OCI-LY7 (cell line): ENCODE measurements around the gene GCAT. TPM values are rescaled to one million over a fixed set of nuclear protein-coding genes. Genes with fewer than 3 reads are reported as not detected.

Source experiments
- BruUV-seq: library from RNA; stranded (reverse); fragments of 400-500 nt; replicated peaks from 2 replicates; lab custom pipeline; 2021; lab: Mats Ljungman, UMichigan
- CTCF ChIA-PET: fragments of 300-600 bp; sonication (Branson Sonifier 250); formaldehyde crosslinking; loops from one replicate; lab custom pipeline; 2022; ENCODE audit warnings: antibody characterized with exemption; ENCODE audit not compliant: unreplicated experiment; lab: Charles Lee
- POLR2A ChIA-PET: fragments of 300-600 bp; sonication (Branson Sonifier 250); formaldehyde crosslinking; loops from one replicate; lab custom pipeline; 2022; ENCODE audit warnings: antibody characterized with exemption; lab: Charles Lee
- DNase-seq: peaks from one replicate; pipeline ENCODE4 v3.0.0-alpha.2; 2015; ENCODE audit warnings: low spot score
- H2AFZ ChIP-seq: fragments of 200-600 bp; sonication (generic), shearing (Covaris generic); 2 replicates; pipeline ENCODE4 v1.6.1; 2014; ENCODE audit warnings: mild to moderate bottlenecking, antibody characterized with exemption, low read length, moderate library complexity
- H3K27ac ChIP-seq: fragments of 200-600 bp; sonication (generic); 2 replicates; pipeline ENCODE4 v1.5.1; 2014; ENCODE audit warnings: mixed run types, low read depth, mild to moderate bottlenecking, moderate library complexity, low read length, inconsistent platforms; ENCODE audit not compliant: poor library complexity, severe bottlenecking
- H3K36me3 ChIP-seq: fragments of 200-600 bp; sonication (generic); 2 replicates; pipeline ENCODE4 v1.6.1; 2014; ENCODE audit warnings: mild to moderate bottlenecking, antibody characterized with exemption, low read length, moderate library complexity, mixed read lengths; ENCODE audit not compliant: insufficient read depth
- H3K4me1 ChIP-seq: fragments of 200-600 bp; sonication (generic); 2 replicates; pipeline ENCODE4 v1.5.1; 2014; ENCODE audit warnings: mild to moderate bottlenecking, low read length; ENCODE audit not compliant: insufficient read depth, poor library complexity, severe bottlenecking
- H3K4me2 ChIP-seq: fragments of 200-600 bp; sonication (generic); 2 replicates; pipeline ENCODE4 v1.6.1; 2014; ENCODE audit warnings: mild to moderate bottlenecking, low read length
- H3K4me3 ChIP-seq: fragments of 200-600 bp; sonication (generic); 2 replicates; pipeline ENCODE4 v1.5.1; 2014; ENCODE audit warnings: mild to moderate bottlenecking, low read depth, low read length; ENCODE audit not compliant: poor library complexity, severe bottlenecking
- H3K79me2 ChIP-seq: fragments of 200-600 bp; sonication (generic); 2 replicates; pipeline ENCODE4 v1.6.1; 2016; ENCODE audit warnings: low read depth, mild to moderate bottlenecking, low read length, moderate library complexity, mixed read lengths; ENCODE audit not compliant: insufficient read depth
- H3K9me2 ChIP-seq: fragments of 200-600 bp; sonication (generic); 2 replicates; pipeline ENCODE4 v1.6.1; 2016; ENCODE audit warnings: mild to moderate bottlenecking, low read length, mixed read lengths; ENCODE audit not compliant: insufficient read depth
- H3K9me3 ChIP-seq: fragments of 200-600 bp; sonication (generic); 2 replicates; pipeline ENCODE4 v1.6.1; 2014; ENCODE audit warnings: mild to moderate bottlenecking, mixed run types, low read length, mixed read lengths
- H4K20me1 ChIP-seq: fragments of 200-600 bp; sonication (generic); 2 replicates; pipeline ENCODE4 v1.6.1; 2014; ENCODE audit warnings: mild to moderate bottlenecking, antibody characterized with exemption, low read length, moderate library complexity, mixed read lengths; ENCODE audit not compliant: insufficient read depth
- EZH2phosphoT487 ChIP-seq: fragments of 200-600 bp; sonication (generic); IDR thresholded peaks from 2 replicates; pipeline ENCODE4 v1.6.1; 2018; ENCODE audit warnings: low read depth, borderline replicate concordance, mild to moderate bottlenecking, mixed run types, antibody characterized with exemption, low read length, moderate library complexity, mixed read lengths
- intact Hi-C: fragments of 100-400 bp; cut with micrococcal nuclease; formaldehyde crosslinking; loops from one replicate; pipeline ENCODE4 v1.10.0; 2022; ENCODE audit not compliant: unreplicated experiment
- total RNA-seq, 2 experiments: library from RNA; depleted of rRNA in 1 of 2; stranded (reverse); fragments of >200 nt in 1 of 2; shearing (Covaris generic) in 1 of 2; gene quantifications; 2 replicates each; pipeline ENCODE4 v1.2.3, GENCODE V29; 2014 to 2022
- TF ChIP-seq, protein P1 (sequence below): fragments of 200-600 bp; sonication (generic); conservative IDR thresholded peaks from 2 replicates; pipeline ENCODE4 v1.5.1; 2014; ENCODE audit warnings: mild to moderate bottlenecking, antibody characterized with exemption, low read length, moderate library complexity, mixed read lengths

The GCAT gene
- total RNA-seq, 2 experiments from 2014 or later, result 14.6 to 17.3 TPM

DNA sequence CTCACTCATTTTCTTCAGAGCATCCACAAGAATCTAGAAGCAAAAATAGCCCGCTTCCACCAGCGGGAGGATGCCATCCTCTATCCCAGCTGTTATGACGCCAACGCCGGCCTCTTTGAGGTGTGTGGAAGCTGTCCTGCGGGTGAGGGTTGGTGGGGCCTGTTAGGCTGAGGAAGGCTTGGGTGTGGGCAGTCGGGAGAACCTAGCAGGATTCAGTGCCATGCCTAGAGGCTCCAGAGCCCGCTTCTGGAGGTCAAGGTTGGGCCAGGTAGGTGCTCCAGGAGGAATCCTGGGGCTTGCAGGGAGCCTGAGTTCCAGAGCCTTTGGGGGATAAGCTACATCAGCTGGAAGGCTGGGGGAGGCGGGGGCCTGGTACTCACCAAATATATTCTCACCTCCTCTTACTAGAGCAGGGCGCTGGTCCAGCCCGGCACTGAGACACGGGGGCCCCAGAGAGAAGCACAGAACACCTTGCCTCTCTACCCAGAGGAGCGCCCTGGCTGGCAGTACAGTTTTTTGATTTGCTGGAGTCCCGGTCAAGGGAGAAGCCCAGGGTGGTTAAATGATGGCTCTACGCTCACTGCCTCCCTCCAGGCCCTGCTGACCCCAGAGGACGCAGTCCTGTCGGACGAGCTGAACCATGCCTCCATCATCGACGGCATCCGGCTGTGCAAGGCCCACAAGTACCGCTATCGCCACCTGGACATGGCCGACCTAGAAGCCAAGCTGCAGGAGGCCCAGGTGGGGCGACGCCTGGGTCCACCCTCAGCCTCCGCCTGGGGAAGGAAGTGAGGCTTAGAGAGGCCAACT is 5.3 kb downstream of the GCAT start:
- Histone ChIP-seq H3K9me3 (no peaks in the 10 kb centered on the region), H4K20me1 (no peaks in the 10 kb centered on the region), H3K4me2 (no peak overlapping the region), H2AFZ (no peak overlapping the region), H3K36me3 (peaks cover 2% of the 10 kb centered on the region; the same call in 1 of the 2 replicates), H3K27ac (no peak overlapping the region), H3K79me2 (no peaks in the 10 kb centered on the region), H3K4me1 (peaks cover 6% of the 10 kb centered on the region), H3K9me2 (no peaks in the 10 kb centered on the region), H3K4me3 (no peak overlapping the region)
- DNase-seq, result no peak
- ChIA-PET POLR2A (no interaction called here), CTCF (no interaction called here)
- TF ChIP-seq, protein P1, sequence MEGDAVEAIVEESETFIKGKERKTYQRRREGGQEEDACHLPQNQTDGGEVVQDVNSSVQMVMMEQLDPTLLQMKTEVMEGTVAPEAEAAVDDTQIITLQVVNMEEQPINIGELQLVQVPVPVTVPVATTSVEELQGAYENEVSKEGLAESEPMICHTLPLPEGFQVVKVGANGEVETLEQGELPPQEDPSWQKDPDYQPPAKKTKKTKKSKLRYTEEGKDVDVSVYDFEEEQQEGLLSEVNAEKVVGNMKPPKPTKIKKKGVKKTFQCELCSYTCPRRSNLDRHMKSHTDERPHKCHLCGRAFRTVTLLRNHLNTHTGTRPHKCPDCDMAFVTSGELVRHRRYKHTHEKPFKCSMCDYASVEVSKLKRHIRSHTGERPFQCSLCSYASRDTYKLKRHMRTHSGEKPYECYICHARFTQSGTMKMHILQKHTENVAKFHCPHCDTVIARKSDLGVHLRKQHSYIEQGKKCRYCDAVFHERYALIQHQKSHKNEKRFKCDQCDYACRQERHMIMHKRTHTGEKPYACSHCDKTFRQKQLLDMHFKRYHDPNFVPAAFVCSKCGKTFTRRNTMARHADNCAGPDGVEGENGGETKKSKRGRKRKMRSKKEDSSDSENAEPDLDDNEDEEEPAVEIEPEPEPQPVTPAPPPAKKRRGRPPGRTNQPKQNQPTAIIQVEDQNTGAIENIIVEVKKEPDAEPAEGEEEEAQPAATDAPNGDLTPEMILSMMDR, result no peak
- no peak for TF ChIP-seq EZH2phosphoT487
- intact Hi-C loops, result no loop called here
- no TSS peak for BruUV-seq

DNA sequence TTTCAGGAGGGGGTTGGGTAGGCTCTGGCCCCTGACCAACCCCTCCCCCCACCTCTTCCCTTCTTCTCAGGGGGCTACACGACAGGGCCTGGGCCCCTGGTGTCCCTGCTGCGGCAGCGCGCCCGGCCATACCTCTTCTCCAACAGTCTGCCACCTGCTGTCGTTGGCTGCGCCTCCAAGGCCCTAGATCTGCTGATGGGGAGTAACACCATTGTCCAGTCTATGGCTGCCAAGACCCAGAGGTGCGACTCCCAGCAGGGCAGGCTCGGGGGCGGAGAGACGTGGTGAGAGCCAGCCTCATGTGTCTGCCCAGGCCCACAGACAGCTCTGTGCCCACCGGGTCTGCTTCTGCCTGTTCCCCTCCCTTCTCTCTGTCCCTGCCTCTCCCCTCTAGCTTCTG is 7.9 kb downstream of the GCAT start:
- TF ChIP-seq, protein P1, result no peak
- no peak for TF ChIP-seq EZH2phosphoT487
- no peak overlapping the region for H2AFZ ChIP-seq
- H3K79me2 ChIP-seq, result no peaks in the 10 kb centered on the region
- no peaks in the 10 kb centered on the region for H4K20me1 ChIP-seq
- H3K36me3 ChIP-seq, result peaks cover 2% of the 10 kb centered on the region; the same call in 1 of the 2 replicates
- DNase-seq, result no peak
- H3K4me1 ChIP-seq, result no peaks in the 10 kb centered on the region
- H3K27ac ChIP-seq, result no peak overlapping the region
- BruUV-seq, result no TSS peak
- ChIA-PET CTCF (interaction anchor here (0.6 kb wide), 1 partner anchor 197 kb away, joined by 3 read pairs; no protein-coding TSS in a partner anchor), POLR2A (no interaction called here)
- intact Hi-C loops, result no loop called here
- H3K9me2 ChIP-seq, result no peaks in the 10 kb centered on the region
- H3K4me3 ChIP-seq, result no peak overlapping the region
- no peaks in the 10 kb centered on the region for H3K9me3 ChIP-seq
- no peak overlapping the region for H3K4me2 ChIP-seq
